PC-9 (cell line): ENCODE data around the gene OPTN.

Source experiments
- EZH2 ChIP-seq: fragments of 200-600 bp; sonication (generic); IDR thresholded peaks from 2 replicates; pipeline ENCODE4 v1.8.0; 2017; ENCODE audit warnings: antibody characterized with exemption, low read depth
- TF ChIP-seq, protein P1 (sequence below): fragments of 200-600 bp; sonication (generic); conservative IDR thresholded peaks from 2 replicates; pipeline ENCODE4 v1.6.1; 2017; ENCODE audit warnings: mixed run types, antibody characterized with exemption, mild to moderate bottlenecking, moderate library complexity

DNA sequence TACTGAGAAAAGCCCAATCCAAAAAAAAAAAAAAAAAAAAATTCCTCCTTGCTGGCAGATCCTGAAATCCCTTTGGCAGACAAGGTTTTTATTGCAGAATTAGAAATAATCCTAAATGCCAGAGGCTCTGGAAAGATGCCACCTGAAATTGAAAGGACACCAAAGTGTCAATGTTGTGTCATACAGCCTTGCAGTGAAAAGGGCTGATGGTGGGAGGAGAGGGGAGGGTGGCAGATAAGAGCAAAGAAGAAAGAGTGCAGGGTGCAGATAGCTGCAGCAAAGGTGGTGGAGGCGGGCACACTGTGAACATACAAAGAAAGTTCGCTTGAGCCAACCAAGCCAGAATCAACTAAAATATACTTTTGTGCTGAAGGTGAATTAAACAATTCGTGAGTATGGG, 8.2 kb upstream of the OPTN start:
- TF ChIP-seq, protein P1, sequence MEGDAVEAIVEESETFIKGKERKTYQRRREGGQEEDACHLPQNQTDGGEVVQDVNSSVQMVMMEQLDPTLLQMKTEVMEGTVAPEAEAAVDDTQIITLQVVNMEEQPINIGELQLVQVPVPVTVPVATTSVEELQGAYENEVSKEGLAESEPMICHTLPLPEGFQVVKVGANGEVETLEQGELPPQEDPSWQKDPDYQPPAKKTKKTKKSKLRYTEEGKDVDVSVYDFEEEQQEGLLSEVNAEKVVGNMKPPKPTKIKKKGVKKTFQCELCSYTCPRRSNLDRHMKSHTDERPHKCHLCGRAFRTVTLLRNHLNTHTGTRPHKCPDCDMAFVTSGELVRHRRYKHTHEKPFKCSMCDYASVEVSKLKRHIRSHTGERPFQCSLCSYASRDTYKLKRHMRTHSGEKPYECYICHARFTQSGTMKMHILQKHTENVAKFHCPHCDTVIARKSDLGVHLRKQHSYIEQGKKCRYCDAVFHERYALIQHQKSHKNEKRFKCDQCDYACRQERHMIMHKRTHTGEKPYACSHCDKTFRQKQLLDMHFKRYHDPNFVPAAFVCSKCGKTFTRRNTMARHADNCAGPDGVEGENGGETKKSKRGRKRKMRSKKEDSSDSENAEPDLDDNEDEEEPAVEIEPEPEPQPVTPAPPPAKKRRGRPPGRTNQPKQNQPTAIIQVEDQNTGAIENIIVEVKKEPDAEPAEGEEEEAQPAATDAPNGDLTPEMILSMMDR: no peak
- TF ChIP-seq EZH2: no peak
